HG02642 (cell line): Measurements from ENCODE around the gene SP100.
A peak's percentile ranks its signal among the peaks of the same experiment; 100 is the strongest.

ENCODE experiments used
- ATAC-seq: cut with Tn5 transposase; IDR thresholded peaks from one replicate; pipeline ENCODE4 v1.9.1; 2021; ENCODE audit warnings: mild to moderate bottlenecking; ENCODE audit not compliant: unreplicated experiment, poor library complexity

The SP100 gene

DNA sequence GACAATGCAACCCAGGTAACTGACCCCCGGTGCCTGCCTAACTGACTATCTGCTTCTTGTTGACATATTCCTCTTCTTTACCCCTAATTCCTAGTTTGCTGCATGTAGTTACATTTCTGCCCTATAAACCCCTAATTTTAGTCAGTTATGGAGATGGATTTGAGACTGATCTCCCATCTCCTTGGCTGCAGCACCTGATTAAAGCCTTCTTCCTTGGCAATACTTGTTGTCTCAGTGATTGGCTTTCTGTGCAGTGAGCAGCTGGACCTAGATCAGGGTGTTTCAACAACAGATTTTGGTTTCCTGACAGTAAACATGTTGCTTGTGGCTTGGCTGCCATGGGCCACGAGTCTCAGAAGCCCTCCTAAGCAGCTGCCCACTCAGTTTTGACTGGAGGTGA lies 105.4 kb downstream of the SP100 start:
- ATAC-seq, result no peak

DNA sequence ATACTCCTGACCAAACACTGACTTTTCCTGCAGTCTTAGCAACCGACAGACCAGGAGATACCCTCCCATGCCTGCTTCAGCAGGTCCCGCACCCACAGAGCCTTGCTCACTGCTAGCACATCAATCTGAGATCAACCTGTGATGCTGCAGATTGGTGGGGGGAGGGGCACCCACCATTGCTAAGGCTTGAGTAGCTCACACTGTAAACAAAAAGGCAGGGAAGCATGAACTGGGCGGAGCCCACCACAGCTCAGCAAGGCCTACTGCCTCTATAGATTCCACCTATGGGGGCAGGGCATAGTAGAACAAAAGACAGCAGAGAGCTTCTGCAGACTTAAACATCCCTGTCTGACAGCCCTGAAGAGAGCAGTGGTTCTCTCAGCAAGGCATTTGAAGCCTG lies 109.7 kb downstream of the SP100 start:
- ATAC-seq, result no peak

DNA sequence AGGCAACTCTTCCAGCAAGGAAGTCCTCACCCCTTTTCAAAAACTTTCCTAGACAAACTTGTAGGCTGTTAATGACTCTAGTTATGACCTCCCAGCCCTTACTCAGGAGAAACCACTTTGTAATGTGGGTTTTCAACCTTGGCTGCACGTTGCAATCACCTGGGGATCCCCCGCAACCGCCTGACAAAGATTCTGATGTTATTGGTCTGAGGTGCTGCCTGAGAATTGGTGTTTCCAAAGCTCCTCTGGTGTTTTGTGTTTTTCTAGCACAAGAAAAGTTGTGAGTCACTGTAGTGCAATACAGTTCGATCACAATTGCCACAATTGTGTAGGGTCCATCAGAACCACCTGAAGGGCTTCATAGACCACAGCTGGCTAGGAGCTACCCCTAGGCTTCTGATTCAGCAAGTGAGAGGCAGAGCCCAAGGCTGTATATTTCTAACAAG lies 121.6 kb downstream of the SP100 start:
- peak; percentile 71 for ATAC-seq

DNA sequence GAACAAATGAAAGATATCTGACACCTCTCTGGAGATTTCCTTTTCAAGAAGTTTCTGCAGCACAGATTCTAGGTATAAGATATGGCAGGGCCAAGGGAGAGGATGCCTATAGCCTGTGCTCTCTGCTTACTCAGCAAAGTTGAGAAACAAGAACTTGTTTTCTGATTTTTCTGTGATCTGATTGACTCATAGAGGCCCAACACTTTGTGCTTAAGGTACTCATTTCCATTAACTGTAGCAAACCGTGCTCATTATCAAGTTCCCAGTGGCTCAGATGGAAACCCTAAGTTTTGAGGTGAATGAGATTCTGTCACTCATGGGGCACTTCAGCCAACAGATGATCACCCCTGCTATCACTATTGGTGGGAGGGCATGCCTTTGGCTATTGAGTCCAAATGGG lies 124.3 kb downstream of the SP100 start:
- no peak for ATAC-seq

DNA sequence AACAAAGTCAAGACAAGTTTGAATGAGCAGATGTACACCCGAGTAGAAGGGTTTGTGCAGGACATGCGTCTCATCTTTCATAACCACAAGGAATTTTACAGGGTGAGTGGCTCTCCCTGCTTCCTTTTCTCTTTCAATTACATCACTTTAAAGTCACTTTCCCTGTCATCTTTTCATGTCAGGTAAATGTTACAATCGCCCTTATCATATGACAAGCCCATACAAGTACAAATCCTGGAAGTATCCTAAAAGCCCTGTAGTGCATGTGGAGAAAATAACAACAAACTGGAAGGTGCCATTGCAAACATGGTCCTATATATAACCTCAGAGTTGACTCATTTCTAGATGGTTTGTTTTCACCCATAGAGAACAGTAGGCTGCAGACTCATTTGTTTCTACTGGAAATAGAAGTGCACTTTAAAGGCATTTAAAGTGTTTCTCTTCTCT lies 126.0 kb downstream of the SP100 start:
- peak; percentile 61 for ATAC-seq

DNA sequence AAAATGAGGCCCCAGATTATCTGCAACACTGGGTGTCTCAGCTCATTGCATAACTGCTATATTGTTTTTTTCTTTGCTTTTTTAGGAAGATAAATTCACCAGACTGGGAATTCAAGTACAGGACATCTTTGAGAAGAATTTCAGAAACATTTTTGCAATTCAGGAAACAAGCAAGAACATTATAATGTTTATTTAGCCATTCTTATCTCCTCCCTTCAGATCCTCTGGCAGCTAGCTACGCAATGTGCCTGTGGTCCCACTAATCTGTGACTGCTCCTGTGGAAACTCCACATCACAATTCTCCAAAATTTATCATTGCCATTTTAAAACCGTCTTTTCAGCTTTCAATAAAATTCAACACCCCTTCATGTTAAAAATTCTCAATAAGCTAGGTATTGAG lies 126.8 kb downstream of the SP100 start:
- no peak for ATAC-seq

DNA sequence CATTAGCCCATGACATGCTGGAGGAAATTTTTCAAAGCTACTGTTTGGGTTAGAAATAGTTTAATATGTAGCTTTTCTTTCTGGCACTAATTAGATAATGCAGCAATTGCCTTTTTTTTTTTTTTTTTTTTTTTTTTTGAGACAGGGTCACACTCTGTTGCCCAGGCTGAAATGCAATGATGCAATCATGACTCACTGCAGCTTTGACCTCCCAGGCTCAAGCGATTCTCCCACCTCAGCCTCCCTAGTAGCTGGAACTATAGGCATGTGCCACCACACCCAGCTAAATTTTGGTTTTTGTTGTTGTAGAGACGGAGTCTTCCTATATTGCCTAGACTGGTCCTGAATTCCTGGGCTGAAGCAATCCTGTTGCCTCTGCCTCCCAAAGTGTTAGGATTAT lies 136.2 kb downstream of the SP100 start:
- no peak for ATAC-seq

DNA sequence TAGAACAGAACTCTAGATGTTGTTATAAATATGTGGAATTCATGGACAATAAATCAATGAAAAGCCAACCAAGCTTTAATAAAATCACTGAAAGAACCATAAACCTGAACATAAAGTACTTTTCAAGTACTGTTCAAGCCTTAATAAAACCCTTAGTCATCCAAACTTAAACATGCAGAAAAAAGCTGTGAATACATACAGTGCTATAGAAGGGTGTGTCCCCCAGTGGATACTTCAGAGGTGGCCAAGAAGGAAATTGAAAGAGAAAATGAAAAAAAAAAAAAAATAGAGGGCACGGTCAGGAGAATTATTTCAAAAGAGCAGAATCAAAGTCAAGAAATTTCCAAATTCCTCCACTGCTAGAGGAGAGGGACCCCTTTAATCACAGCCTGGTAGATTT lies 141.1 kb downstream of the SP100 start:
- ATAC-seq, result no peak

DNA sequence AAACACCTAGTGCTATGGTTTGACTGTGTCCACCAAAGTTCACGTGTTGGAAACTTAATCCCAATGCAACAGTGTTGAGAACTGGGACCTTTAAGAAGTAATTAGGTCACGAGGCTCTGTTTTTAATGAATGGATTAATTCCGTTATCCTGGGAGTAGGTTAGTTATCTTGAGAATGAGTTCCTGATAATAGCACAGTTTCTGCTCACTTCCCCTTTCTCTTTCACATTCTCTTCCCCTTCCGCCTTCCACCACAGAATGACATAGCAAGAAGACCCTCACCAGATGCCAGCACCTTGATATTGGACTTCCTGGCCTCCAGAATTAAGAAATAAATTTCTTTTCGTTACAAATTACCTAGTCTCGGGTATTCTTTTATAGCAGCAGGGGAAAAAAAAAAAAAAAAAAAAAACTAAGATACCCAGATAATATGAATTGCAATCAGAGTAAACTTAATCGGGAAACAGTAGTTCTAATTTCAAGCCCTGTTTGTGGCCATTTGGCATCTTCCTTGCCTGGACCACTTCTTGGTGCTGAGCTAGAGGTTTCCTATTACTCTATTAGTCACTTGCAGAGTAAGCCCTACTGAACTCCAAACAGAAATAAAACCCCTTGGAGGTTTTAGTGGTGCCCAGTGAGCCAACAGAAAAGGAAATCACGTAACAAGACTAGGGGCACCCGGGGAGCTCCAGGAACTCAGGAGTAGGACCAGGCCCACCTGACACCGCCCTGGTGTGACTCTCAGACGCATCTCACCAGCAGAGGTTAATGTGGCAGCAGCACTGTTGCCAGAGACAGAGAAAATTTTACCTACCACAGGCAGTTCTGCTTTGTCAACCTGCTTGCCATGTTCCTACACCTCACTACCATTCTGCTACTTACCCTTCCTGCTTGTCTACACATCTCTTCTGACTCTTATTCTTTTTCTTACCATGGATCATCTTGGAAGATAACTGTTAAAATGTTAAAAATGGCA lies 149.1 kb downstream of the SP100 start:
- no peak for ATAC-seq

DNA sequence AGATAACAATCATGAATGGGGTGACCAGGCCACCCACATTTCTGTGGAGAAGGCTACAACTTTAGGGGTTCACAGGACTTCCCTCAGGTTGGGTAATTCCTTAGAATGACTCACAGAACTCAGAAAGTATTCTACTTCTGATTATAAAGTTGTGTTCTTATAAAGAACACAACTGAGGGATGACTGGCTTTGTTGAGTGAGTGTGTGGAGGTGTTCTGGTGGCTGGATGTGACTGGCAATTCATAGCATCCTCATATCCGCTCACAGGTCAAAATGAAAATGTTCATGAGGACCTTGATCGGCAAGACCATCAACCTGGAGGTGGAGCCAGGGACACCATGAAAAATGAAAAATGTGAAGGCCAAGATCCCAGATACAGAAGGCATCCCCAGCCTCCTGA lies 153.3 kb downstream of the SP100 start:
- no peak for ATAC-seq

DNA sequence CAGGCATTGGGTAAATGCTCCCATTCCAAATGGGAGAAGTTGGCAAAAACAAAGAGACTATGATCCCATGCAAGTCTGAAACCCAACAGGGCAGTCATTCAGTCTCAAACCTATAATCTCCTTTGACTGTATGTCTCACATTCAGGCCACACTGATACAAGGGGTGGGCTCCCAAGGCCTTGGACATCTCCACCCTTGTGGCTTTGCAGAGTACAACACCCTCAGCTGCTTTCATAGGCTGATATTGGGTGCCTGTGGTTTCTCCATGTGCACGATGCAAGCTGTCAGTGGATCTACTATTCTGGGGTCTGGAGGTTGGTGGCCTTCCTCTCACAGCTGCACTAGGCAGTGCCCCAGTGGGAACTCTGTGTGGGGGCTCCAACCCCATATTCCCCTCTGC lies 155.0 kb downstream of the SP100 start:
- no peak for ATAC-seq

DNA sequence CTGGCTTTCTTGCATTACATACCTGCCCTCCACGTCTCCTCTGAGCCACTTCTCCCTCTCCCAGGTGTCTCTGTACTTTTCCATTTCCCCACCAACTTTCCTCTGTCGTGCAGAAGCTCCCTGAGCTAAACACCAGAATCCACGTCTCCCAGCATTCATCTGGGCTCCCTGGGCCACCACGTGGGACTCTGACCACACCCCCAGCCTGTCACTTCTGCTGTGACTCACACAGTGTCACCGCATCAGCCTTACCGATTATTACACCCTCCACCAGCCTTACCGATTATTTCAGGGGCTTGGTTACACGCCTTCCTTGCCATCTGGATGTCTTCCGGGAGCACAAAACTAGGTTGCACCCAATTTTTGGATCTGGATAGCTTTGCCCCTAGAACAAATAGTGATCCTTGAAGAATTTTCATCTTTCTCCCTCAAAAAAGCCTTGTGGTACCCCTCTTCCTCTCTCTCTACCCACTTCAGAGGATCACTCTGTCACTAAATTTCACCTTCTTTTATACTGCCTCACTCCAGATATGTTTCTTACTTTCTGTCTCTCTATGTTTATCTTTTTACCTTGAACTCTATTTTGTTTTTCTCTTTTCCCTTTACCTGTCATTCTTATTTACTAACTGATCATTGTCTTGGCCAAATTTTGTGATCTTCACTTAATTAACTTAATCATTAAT lies 159.8 kb downstream of the SP100 start:
- no peak for ATAC-seq

DNA sequence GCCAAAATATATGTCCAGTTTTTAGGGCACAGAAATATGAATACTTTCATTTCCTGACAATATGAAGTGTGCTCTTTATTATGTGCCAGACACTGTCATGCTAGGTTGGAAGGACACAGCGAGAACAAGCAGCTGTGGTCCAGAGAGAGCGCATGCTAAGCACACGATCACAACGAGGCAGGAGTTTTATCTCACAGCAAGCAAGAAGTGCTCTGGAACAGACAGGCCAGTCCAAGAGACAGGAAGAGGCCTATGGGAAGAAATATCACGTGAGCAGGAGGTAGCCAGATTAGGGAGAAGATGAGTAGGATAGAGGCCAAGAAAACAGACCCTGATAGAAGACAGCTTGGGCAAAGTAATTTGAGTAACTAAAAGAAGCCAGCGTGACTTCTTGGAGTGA lies 161.1 kb downstream of the SP100 start:
- no peak for ATAC-seq

DNA sequence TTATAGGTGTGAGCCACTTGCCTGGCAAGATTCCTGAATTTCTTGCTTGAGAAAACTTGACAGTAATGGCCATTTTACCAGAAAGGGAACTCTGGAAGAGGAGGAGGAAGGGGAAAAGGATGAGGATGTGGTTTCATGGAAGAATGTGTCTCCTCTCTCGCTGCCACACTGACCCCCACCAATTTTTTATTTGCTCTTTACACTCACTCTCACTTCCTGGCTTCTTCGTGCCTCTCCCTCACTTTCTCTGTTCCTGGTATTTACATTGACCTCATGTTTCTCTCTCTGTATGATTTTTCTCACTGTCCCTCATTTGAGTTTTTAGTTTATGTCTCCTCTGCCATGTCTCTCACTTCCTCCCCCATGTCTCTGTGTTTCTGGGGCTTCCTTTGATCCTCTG lies 162.1 kb downstream of the SP100 start:
- ATAC-seq, result no peak

DNA sequence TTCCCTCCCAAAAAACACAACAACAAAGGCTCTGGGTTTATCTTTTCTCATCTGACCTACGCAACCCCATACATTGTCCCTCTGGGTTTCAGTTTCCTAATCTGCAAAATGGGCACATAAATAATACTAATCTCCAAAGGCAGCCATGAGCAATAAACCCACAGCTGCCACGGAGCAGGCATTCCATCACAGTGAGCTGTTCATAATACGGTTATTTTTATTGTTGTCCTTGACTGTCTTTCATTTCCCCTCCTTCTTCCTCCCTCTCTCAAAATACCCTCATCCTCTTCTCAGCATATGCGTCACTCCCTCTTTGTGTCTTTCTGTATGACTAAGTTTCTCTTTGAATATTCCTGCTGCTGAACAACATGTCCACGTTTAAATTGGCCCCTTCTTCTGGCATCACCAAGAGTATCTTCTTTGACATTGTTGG lies 166.9 kb downstream of the SP100 start:
- peak; percentile 53 for ATAC-seq

DNA sequence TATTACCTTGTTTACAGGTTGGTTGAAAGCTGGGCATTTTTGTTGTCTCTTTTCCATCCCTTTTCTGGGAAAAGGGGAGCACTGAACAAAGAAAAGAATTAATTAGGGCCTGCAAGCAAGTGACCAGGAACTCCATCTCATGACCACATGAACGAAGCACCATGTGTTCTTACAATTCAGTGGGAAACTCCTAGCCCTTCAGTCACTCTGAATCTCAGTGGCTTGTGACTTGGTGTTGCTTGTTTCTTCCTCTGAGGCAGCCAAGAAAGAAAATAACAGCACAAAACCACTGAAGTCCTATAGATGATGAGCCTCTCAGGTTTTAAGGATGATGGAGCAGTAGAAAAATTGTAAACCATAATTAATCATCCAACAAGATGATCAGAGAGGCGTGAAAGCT lies 167.6 kb downstream of the SP100 start:
- ATAC-seq, result no peak

DNA sequence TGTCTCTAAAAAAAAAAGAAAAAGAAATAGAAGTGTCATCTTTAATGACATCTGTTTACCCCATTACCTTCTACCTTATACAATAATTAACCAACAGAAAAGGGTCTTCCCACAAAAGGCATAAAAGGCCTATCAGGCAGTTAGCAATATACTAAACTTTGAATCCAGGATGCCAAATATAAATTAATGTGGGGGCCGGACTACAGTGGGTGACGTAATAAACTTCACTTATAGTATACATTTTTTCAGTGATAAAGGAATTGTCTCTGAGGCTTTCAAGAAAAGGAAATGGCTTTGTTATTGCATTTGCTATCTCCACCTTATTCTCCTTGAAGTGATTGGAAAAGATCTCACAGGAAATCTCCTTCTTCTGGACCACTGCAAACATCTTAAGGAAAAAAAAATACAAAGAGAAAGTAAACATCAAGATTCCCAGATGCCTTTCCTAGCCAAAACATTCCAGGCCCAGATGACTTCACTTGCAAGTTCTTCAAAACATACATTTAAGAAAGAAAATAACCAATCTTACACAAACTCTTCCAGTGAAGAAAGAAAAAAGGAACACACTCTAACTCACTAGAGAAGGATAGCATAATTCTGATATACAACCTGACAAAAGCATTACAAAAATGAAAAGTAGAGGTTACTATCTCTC lies 170.5 kb downstream of the SP100 start:
- ATAC-seq, result no peak

DNA sequence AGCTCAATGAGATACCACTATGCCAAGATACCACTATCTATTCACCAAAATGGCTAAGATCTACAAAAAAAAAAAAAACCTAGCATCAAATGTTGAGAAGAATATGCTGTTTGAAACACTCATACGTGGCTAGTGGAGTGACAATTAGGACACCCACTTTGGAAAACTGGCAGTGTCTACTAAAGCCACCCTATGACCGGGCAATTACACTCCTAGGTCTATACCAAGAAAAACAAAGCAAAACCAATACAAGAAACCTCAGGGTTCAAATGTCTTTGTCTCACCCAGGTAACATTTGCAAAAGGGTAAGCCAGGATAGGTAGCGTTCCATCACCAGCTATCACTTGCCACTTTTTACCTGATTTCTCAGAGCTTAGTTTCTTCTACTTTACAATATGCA lies 173.0 kb downstream of the SP100 start:
- no peak for ATAC-seq

DNA sequence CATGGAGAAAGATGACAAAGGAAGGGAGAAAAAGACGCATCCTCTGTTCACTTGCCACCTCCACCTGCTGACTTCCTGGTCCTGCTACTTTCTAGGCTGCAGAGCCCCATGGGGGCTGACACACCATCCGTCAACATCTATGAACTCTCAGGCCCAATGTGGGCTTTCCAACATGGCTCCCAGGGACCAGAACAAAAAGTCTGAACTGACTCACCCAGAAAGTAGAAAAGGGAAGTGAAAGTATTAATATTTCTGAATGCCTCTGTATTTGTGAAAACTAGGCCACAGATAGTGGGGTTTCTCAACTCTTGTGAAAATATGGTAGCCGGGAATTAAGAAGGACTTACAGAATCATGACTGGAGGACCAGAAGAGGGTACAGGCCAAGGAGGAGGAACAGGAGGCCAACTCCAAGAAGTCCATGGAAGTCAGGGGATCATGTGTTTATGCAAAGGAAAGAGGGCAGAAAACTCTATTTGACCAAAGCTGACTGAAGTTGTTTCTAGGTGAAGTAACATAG lies 173.6 kb downstream of the SP100 start:
- ATAC-seq, result peak; percentile 94

DNA sequence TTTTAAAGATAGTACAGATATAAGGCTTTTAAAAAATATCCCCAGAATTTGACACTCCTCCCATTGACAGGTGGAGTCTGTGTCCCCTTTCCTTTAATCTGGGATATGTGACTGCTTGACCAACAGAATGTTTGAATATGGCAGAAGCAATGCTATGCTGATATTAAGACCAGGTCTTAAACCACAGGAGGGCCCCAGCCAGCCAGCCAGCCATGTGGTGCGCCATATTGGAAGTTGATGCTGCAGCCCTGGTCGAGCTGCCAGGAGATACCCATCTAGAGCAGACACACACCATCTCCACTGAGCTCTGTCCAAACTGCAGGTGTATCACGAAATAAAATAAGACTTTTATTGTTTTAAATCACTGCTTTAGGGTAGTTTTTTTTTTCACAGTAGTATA lies 174.3 kb downstream of the SP100 start:
- no peak for ATAC-seq

DNA sequence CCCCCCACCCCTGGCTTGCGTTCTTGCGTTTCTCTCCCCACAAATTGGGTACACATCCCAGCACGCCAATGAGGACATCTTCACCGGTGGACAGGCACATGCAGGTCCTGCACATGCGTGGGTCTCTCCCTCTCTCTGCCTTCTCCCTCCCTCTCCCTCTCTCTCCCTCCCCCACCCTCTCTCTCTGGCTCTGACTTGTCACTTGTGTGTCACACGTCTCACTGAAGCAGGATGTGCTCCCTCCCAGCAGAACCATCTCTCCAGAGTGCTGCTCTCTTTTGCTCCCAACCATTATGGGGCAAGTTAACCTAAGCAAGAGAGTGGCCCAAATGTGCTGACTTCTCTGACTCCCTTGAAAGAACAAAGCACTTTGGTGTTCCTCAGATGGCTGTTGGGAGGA lies 175.8 kb downstream of the SP100 start:
- ATAC-seq, result no peak
